SIG-M5 (cell line): ENCODE results near the gene GPR152.
"Not testable (repeated sequence)": the region's sequence is repeated elsewhere in the genome, so short reads cannot be mapped to it uniquely, and the experiment has no call there.

Source experiments
- DNase-seq: peaks from one replicate; lab custom pipeline; 2025; lab: John Stamatoyannopoulos, UW

The GPR152 gene

DNA sequence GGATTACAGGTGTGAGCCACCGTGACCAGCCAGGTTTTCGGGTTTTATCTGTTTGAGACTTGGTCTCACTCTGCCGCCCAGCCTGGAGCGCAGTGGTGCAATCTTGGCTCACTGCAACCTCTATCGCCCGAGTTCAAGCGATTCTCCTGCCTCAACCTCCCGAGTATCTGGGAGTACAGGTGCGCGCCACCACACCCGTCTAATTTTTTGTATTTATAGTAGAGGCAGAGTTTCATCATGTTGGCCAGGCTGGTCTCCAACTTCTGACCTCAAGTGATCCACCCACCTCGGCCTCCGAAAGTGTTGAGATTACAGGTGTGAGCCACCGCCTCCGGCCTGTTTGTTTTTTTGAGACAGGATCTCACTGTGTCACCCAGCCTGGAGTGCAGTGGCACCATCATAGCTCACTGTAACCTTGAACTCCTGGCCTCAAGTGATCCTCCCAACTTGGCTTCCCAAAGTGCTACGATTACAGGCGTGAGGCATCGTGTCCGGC lies 25.1 kb downstream of the GPR152 start:
- DNase-seq: not testable (repeated sequence)

DNA sequence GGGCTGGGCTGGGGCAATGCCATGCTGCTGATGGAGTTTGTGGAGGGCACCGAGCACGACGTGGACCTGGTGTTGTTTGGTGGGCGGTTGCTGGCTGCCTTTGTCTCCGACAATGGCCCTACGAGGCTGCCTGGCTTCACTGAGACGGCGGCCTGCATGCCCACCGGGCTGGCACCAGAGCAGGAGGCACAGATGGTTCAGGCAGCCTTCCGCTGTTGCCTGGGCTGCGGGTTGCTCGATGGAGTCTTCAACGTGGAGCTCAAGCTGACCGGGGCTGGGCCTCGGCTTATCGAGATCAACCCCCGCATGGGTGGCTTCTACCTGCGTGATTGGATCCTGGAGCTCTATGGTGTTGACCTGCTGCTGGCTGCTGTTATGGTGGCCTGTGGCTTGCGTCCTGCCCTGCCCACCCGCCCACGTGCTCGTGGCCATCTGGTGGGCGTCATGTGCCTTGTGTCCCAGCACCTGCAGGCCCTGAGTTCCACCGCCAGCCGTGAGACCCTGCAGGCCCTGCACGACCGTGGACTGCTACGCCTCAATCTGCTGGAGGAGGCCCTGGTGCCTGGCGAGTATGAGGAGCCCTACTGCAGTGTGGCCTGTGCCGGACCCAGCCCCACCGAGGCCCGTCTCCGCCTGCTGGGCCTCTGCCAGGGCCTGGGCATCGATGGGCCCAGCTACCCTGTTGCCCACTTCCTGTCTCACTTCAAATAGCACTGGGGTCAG lies 28.5 kb downstream of the GPR152 start:
- DNase-seq: no peak

DNA sequence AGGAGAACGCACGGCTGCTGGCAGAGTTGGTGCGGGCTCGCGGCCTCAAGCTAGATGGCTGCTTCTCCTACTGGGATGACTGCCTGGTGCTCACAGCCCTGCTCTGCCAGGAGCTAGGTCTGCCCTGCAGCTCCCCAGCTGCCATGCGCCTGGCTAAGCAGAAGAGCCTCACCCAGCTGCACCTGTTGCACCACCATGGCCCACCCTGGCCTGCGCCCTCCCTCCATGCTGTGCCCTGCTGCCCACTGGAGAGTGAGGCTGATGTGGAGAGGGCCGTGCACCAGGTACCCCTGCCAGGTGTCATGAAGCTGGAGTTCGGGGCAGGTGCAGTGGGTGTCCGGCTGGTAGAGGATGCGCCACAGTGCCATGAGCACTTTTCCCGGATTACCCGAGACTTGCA lies 29.1 kb downstream of the GPR152 start:
- no peak for DNase-seq

DNA sequence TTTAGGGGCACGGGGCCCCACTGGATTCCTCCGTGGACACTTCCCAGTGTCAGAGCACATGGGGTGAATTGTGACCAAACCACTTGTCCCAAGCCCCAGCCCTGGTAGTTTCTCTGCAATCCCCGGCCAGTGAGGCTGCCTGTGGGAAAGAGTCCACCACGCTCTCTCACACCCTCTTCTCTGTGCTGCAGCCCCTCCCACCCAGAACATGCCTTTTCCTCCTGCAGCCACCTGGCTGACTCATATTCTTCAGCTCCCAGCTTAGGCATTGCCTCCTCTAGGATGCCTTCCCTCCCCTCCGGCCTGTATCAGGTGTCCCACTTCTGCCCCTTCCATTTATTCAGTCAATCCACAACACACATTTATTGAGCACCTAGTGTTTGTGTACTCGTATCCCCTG lies 29.6 kb downstream of the GPR152 start:
- DNase-seq: no peak

DNA sequence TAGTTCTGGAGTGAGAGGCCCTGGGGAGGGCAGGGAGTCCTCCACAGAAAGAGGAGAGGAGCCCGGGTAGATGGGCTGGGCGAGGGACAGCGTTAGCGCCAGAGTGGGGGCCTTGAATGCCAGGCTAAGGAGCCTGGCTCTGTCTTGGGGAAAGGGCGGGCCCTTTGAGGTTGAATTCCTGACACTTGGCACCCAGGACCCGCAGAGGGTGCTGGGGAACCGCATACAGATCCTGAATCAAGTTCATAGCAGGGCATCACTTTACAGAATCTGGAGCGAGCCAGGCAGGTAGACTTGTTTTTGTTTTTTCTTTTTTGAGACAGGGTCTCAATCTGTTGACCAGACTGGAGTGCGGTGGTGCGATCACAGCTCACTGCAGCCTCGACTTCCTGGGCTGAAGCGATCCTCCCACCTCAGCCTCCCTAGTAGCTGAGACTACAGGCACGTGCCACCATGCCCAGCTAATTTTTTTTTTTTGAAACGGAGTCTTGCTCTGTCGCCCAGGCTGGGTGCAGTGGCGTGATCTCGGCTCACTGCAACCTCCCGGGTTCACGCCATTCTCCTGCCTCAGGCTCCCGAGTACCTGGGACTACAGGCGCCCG lies 31.0 kb downstream of the GPR152 start:
- DNase-seq: no peak

DNA sequence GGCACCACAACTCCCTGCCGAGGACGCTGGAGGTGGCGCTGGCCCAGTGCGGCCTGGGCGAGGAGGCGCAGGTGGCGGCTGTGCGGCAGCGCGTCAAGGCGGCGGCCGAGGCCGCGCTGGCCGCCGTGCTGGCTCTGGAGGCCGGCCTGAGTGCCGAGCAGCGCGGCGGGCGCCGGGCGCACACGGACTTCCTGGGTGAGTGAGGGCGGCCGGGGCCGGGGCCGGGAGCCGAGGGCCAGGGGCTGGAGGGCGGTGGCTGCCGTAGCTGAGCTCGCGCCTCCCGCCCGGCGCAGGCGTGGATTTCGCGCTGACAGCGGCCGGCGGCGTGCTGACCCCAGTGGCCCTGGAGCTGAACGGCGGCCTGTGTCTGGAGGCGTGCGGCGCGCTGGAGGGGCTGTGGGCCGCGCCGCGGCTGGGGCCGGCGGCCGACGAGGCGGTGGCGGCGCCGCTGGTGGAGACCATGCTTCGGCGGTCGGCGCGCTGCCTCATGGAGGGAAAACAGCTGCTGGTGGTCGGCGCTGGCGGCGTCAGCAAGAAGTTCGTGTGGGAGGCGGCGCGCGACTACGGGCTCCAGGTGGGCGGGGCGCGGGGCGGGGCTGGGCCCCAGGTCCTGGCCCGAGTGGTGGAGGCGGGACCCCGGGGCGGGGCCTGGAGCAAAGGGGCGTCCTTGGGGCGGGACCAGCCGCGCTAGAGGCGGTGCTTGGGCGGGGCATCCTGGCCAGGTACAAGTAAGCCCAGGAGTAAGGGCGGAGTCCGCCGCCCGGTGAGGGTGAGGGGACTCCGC lies 31.7 kb downstream of the GPR152 start:
- DNase-seq: peak; percentile 37

DNA sequence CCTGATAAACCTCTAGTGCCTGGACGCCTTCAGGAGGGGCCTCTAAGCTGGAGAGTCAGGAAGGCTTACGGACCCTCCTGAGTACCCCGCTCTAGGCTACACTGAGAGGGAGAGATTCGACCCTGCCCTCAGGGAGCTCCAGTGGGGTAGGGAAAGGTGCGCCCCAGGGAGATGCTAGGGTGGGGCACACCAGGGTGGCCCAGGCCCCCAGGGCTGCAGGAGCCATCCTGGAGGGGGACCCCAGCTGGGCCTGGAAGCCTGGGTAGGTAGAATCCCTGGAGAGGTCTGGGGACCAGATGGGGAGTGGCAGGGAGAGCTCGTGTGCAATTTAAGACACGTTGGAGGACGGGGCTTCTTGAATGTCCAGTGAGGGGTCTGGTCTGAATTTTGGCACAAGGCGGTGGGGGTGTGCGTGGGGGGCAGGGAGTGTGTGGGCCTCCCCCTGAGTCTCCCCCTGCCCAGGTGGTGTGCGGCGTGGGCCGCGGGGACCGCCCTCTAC lies 32.3 kb downstream of the GPR152 start:
- DNase-seq: no peak

DNA sequence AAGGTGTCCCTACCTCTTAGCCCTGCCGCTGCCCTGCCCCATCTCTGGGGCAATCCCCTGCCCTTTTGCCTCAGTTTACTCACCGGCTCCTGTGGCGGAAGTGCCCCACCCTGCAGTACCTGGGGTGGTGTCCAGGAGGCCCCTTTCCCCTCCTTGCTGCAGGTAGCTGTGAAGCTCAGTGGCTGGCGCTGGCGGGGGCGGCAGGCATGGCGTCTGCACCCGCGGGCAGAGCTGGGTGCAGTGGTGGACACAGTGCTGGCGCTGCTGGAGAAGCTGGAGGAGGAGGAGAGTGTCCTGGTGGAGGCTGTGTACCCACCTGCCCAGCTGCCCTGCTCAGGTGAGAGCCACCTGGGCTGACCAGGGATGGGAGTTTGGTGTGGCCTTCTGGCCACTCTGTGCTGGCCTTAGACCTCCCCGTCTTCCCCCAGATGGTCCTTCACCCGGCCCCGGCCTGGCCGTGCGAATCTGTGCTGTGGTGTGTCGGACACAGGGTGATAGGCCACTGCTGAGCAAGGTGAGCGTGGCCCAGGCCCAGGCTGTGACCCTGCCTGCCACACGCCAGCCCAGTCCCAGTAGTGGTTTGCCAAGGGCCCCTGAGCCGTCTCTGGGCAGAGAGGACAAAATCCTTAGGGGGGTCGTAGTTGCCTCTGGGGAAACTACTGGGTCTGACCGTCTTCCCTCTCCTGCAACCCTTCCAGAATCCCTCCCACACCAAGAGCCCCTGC lies 33.0 kb downstream of the GPR152 start:
- DNase-seq: no peak

DNA sequence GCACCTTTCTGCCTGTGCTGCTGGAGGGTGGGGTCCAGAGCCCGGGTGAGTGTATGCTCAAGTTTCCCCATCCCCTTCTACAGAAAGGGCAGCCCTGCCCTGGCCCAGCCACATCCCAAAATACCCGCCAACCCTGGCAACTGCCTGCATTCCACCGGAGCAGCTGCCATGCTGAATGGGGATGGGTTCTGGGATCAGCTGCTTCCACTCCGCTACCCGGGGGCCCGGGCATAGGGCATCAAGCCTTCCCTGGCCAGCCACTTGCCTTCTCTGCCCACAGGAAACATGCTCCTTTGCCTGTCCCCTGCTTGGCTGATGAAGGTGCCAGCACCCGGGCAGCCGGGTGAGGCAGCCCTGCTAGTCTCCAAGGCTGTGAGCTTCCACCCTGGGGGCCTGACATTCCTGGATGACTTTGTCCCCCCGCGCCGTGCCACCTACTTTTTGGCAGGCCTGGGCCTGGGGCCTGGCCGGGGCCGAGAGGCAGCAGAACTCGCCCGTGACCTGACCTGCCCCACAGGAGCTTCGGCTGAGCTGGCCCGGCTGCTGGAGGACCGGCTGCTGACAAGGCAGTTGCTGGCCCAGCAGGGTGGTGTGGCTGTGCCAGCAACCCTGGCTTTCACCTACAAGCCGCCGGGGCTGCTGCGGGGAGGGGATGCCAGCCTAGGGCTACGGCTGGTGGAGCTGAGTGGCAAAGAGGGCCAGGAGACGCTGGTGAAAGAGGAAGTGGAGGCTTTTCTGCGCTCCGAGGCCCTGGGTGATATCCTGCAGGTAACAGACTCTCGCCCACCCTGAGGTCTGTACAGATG lies 33.9 kb downstream of the GPR152 start:
- DNase-seq: no peak

DNA sequence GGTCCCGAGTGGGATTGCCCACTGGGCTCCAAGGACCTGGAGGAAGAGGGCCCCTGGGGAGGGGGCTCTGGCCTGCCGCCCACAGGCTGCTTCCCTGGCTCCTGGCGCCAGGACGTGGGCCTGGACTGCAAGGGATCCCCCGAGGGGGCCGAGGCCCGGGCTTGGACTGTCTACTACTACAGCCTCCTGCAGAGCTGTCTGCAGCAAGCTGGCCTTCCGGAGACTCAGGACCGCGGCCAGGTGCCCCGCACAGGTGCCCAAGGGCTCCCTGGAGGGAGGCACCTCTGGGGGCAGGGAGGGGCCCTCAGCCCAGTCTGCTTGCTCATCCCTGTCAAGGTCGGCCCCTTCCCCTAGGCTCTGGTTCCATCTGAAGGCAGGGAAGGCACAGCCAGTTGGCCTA lies 35.1 kb downstream of the GPR152 start:
- DNase-seq: no peak

DNA sequence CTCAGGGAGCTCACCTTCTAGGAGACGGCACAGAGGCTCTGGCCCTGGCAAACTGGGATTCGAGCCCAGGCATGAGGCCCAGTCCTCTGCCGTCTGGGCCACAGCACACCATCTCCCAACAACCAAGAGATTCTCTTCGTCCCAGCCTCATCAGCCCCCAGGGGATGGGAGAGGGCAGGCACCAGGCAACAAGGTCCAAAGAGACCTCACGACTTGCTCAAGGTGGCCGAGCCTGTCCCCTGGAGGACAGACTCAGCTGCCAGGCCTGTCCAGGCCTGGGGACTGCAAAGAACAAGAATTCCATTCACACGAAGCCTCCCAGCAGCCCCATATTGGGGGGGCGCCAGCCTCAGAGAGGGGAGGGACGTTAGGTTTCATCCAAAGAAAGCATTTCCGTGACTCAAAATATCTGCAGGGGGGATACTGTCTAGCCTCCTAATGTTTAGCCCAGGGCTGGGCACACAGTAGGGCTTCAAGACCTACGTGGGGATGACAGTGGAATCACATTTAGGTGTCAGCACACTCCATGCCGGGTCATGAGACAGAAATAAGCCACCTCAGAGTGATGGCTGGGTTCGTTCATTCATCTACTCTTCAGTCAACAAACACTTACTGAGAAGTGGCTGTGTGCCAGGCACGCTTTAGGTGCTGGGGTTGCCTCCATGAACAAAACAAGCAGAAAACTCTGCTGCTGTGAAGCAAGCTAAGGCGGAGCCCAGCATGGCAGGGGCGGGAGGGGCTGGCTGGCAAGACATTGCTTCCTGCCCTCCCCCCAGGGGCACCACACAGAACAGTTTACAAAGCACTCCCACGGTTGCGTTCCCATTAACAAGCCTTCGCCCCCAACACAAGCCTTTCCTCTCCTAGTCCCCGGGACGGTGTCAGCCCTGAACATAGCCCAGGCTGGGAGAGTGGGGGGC lies 35.9 kb downstream of the GPR152 start:
- no peak for DNase-seq

DNA sequence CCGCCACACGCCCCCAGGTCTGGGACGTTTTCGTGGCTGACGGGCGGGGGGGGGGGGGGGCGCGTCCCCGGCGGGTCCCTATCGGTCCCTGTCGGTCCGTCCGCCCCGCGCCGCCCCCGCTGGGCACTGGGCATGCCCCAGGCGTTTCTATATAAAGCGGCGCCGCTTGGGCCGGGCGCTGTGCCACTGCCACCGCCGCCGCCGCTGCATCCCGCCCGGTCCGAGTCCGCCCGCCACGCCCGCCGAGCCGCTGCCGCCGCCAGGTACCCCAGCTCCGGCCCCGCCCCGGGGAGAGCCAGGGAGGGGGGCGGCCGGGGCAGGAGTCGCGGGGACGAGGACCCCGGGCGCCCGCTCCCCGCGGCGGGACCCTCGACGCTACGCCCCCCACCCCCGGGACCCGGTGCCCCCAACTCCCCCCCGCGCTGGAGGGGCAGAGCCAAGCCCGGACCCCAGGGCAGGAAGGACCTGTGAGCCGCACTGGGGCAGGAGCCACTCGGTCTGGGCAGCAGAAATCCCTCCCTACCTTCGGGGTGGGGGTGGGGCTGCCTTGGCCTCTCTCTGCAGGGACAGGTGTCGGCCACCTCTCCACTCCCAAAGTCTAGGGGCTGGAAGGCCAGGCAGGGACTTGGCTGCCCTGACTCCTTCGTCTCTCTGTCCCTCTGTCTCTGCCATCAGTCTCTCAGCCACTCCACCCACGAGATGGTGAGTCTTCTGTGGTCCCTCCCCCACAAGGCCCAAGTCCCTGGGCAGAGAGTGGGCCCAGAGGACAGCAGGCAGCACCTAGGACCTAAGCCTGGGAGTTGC lies 36.8 kb downstream of the GPR152 start, which contains the start of gene CARNS1:
TSS of gene CARNS1 (plus strand) at position 178 of the 804 bp plus-strand sequence. CDS start at position 700, 522 bp downstream.
- no peak for DNase-seq

DNA sequence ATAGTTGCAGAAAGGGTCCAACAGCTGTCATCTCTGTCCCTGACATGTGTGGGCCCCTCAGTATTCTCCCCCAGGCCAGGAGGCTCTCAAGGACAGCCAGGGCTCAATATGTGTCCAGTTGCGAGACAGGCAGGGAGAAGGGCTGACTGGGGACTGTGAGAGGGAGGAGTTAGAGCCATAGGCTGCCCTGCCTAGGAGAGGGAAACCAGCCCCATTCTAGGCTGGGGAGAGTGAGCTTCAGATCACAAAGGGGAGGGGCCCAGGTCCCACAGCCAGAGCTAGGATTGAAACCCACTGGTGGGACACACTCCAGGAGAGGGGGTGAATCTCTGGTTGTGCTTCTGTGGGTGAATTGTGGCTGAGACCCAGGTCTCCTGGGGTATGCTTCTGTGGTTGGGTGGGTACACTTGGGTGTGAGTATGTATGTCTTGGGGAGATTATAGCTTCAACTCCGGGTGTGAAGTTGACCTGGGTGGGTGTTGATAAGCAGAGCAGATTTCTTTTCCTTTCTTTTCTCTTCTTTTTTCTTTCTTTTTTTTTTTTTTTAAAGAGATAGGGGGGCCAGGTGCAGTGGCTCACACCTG lies 39.2 kb downstream of the GPR152 start:
- DNase-seq: no peak

DNA sequence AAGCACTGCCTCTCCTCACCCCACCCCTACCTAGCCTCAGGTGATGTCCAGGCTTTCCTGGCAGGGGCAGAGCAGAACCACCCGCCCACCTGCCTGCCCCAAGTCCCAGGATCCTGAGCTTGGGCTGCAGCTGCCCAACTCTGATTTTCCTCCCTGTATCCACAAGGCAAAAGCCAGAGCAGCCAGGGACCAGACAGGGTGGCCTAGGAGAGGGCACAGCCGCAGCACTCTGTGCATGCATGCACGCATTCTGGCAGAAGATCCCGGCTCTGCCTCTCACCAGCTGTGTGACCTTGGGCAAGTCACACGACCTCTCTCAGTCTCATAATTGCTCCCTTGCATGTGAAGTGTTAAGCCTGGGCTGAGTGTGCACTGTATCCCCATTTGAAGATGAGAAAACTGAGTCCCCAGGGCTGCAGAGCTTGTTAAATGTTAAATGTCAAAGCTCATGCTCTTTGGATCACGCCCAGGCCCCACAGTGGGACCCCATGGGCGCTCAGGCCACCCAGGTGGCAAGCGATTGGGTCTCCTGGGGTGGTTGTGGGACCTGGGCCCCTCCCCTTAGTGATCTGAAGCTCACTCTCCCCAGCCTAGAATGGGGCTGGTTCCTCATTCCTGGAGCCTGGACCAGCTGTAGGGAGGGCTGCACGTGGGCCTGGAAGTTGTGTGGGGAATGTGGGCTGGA lies 39.9 kb downstream of the GPR152 start:
- no peak for DNase-seq

DNA sequence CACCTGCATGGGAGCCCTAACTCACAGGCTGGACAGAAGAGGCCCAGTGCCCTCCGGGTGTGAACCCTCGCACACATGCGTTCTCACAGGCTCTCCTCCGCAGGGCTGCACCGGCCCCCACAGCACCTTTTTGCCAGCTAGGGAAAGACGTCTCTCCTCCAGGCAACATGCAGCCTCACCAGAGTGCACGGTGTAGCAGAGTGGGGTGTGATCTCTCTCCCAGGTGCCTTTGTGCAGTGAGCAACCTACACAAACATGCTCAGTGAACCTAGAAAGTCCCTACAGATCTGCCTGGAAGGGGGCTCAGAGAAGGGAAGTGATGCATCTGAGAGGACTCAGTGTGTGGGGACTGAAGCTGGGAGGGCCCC lies 40.8 kb downstream of the GPR152 start:
- no peak for DNase-seq

DNA sequence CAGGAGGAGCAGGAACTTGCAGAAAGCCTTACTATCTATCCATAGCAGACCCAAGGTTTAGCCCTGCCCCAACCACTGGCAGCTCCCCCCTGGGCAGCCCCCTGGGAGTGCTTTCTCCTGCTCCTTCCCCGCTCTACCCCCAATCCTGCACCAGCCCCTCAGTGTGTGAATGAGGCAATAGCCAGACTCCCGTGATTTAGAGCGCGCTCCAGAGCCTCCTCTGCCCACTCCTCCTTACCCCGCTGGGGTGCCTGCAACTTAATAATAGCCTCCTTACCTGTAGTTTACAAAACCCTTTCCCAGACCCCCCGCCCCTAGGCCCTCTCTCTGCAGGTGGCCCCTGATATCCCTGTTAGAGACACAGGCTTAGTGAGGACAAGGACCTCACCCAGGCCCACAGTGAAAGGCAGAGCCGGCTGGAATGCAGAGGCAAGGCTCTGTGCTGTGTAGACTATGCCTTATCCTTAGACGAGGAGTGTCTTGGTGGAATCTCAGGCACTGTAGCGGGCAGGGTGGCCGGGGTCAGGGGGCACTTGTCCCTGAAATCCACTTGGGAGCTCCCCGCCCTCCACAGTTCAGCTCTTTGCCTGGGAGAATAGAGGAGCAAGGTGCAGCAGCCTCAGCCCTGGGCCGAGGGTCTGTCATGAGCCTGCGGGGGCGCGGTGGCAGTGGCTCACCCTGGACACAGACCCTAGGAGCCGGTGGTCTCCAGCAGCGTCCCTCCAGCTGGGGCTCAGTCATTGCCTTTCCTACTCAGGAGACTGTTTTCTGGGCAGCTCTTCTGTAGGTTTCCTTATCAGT lies 41.3 kb downstream of the GPR152 start:
- DNase-seq: no peak

DNA sequence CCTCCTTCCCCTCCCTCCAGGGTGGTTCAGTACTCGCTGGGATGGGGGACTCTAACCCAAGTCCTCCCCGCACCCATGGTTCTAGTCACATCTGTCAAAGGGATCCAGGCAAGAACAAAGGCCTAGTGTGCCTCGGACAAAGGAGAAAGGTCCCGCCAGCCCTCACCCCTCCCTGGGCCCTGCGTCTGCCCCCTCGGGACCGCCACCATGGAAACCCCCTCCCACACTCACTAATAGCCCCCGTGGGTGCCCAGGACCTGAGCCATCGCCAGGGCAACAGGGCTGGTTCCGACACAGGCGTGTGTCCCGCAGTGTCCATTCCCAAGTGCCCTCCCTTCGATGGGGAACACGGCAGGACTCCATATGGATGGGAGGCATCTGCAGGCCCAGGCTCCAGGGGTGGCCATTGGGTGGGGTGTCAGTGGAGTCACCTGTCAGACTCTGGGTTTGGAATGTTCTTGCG lies 42.1 kb downstream of the GPR152 start:
- no peak for DNase-seq
